Activated naive CD4-positive, alpha-beta T cell treated with anti-CD3 and anti-CD28 coated beads for 36 hours (primary cell): Measurements from ENCODE around the gene KIF26B. TPM values are rescaled to one million over a fixed set of nuclear protein-coding genes. Genes with fewer than 3 reads are reported as not detected.
"Not testable (repeated sequence)": the region's sequence is repeated elsewhere in the genome, so short reads cannot be mapped to it uniquely, and the experiment has no call there.

ENCODE experiments used
- CTCF ChIA-PET: fragments of 350-600 bp; sonication (Branson Sonifier 250); formaldehyde crosslinking; loops from one replicate; lab custom pipeline; 2021; ENCODE audit warnings: antibody characterized with exemption; lab: Charles Lee
- DNase-seq: peaks from one replicate; pipeline ENCODE4 v3.0.0-alpha.2; 2020
- H3K27ac Mint-ChIP-seq: one replicate; pipeline ENCODE4 v1.8.0; 2021; ENCODE audit warnings: mild to moderate bottlenecking, mixed read lengths
- H3K27me3 Mint-ChIP-seq: one replicate; pipeline ENCODE4 v1.8.0; 2021; ENCODE audit warnings: low read depth, mixed read lengths
- H3K36me3 Mint-ChIP-seq: one replicate; pipeline ENCODE4 v1.8.0; 2021; ENCODE audit warnings: low read depth, mixed read lengths
- H3K4me1 Mint-ChIP-seq: one replicate; pipeline ENCODE4 v1.8.0; 2021; ENCODE audit warnings: low read depth, mixed read lengths
- H3K4me3 Mint-ChIP-seq: one replicate; pipeline ENCODE4 v1.8.0; 2021; ENCODE audit warnings: mild to moderate bottlenecking, moderate library complexity, mixed read lengths
- H3K9me3 Mint-ChIP-seq: one replicate; pipeline ENCODE4 v1.8.0; 2021; ENCODE audit warnings: mixed read lengths
- intact Hi-C: fragments of 100-400 bp; cut with micrococcal nuclease; formaldehyde crosslinking; loops from one replicate; pipeline ENCODE4 v1.15.1; 2023
- total RNA-seq, 2 experiments: library from RNA; stranded (reverse); gene quantifications; one replicate each; pipeline ENCODE4 v1.2.3, GENCODE V29; 2021

The KIF26B gene
- total RNA-seq, 2 experiments from 2014 or later: 0.05 TPM; not detected in 1

DNA sequence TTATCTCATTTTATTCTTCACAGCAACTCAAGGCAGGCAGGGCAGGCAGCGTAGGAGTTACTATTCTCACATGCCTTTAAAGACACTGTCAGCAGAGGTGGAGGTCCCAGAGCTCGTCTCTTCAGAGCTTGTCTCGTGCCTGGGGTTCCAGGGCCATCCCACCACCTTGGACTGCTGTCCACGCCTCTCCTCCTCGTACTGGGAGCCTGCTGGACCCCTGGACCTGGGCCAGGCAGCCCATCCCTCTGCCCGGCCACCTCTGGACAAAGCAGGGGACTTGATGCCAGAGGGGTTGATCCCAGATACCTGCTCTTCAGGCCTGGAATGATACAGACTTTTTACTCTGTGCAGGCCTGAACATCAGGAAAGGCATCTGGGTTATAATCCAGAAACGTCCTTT is 546.8 kb downstream of the KIF26B start:
- DNase-seq: no peak
- Mint-ChIP-seq H3K9me3 (no peaks in the 10 kb centered on the region), H3K27me3 (no peaks in the 10 kb centered on the region), H3K4me3 (no peak overlapping the region), H3K36me3 (no peaks in the 10 kb centered on the region), H3K4me1 (no peaks in the 10 kb centered on the region), H3K27ac (no peak overlapping the region)
- CTCF ChIA-PET: no interaction called here
- intact Hi-C loops: no loop called here

DNA sequence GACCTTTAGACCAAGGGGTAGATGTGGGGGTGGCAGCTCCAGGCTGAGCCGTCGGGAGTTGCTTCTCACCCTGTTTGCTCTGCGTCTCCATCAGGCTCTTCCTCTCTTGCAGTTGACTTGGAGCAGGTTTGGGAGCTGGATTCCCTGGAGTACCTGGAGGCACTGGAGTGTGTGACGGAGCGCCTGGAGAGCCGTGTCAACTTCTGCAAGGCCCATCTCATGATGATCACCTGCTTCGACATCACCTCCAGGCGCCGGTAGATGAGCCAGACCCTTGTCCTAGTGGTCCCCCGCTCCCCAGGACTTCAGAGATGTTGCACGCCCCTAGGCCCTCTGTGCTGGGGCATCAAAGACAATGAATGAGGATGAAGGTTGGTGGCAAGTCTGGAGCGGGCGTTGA is 547.6 kb downstream of the KIF26B start:
- CTCF ChIA-PET: no interaction called here
- Mint-ChIP-seq H3K9me3 (no peaks in the 10 kb centered on the region), H3K4me1 (no peaks in the 10 kb centered on the region), H3K27me3 (no peaks in the 10 kb centered on the region), H3K27ac (no peak overlapping the region), H3K4me3 (no peak overlapping the region), H3K36me3 (no peaks in the 10 kb centered on the region)
- DNase-seq: no peak
- intact Hi-C loops: no loop called here

DNA sequence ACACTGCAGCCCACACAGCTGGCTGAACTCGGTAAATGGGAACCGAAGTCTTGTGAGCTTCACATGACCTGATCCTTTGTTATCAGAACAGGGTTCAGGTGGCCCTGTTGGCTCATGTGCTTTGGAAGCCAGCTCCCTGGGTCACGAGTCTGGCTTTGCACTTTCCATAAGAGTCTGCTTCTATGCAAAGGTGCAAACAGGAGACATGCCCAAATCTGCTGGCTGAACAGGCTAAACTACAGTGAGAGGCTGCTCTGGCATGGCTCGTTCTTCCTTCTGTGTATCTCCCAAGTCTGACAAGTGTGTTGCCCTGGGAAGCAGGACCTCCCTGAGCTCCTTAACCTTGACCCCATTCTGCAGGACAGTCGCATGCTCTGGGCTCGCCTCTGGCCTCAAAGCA is 549.6 kb downstream of the KIF26B start:
- Mint-ChIP-seq H3K27me3 (no peaks in the 10 kb centered on the region), H3K27ac (no peak overlapping the region), H3K4me3 (no peak overlapping the region), H3K36me3 (no peaks in the 10 kb centered on the region), H3K9me3 (no peaks in the 10 kb centered on the region), H3K4me1 (no peaks in the 10 kb centered on the region)
- intact Hi-C loops: no loop called here
- no peak for DNase-seq
- CTCF ChIA-PET: no interaction called here

DNA sequence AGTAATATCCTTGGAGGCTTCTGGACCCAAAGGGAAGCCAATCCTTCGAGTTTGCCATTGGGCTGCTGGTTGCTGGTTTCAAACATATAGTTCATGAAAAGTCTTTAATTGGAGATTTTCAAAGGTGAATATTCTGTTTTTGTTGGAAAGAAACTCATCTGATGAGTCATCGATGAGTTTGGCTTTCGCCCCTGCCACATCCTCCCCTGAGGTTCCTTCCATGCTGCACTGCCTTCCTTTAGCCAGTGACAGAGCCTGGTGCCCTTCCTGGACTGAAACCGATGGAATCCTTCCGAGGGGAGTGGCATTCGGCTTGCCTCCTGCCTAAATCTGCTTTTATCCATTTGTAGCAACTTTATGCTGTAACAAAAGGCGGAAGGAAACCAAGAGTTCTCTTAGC is 550.0 kb downstream of the KIF26B start:
- CTCF ChIA-PET: no interaction called here
- intact Hi-C loops: no loop called here
- no peaks in the 10 kb centered on the region for H3K36me3 Mint-ChIP-seq

DNA sequence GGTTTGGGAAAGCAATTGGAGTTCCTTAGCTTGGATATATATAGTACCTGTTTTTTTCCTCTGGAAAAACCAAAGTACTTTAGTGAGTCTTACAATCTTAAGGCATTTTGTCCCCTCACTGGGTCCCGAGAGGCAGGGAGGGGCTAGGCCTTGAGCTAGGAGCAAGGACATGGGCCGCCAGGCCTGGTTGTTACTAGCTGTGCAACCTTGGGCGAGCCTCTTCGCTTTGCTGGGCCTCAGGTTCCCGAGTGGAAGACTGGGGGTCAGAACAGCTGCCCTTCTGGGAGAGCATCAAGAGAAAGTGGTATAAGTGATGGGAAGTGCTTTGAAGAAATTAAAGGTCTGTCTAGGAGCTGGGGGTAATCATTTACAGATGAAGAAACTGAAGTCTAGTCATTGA is 553.2 kb downstream of the KIF26B start:
- H3K36me3 Mint-ChIP-seq: no peaks in the 10 kb centered on the region
- no peaks in the 10 kb centered on the region for H3K27me3 Mint-ChIP-seq
- DNase-seq: no peak
- CTCF ChIA-PET: interaction anchor here (1.1 kb wide), 1 partner anchor 265 kb away, joined by 4 read pairs; no protein-coding TSS in a partner anchor
- no peaks in the 10 kb centered on the region for H3K9me3 Mint-ChIP-seq
- intact Hi-C loops: no loop called here
- H3K4me1 Mint-ChIP-seq: no peaks in the 10 kb centered on the region
- no peak overlapping the region for H3K27ac Mint-ChIP-seq
- H3K4me3 Mint-ChIP-seq: no peak overlapping the region

More for the DNA sequence above, 550.0 kb downstream of the KIF26B start:
- no peak for DNase-seq
- Mint-ChIP-seq H3K4me1 (no peaks in the 10 kb centered on the region), H3K27me3 (no peaks in the 10 kb centered on the region), H3K27ac (no peak overlapping the region), H3K4me3 (no peak overlapping the region), H3K9me3 (no peaks in the 10 kb centered on the region)

DNA sequence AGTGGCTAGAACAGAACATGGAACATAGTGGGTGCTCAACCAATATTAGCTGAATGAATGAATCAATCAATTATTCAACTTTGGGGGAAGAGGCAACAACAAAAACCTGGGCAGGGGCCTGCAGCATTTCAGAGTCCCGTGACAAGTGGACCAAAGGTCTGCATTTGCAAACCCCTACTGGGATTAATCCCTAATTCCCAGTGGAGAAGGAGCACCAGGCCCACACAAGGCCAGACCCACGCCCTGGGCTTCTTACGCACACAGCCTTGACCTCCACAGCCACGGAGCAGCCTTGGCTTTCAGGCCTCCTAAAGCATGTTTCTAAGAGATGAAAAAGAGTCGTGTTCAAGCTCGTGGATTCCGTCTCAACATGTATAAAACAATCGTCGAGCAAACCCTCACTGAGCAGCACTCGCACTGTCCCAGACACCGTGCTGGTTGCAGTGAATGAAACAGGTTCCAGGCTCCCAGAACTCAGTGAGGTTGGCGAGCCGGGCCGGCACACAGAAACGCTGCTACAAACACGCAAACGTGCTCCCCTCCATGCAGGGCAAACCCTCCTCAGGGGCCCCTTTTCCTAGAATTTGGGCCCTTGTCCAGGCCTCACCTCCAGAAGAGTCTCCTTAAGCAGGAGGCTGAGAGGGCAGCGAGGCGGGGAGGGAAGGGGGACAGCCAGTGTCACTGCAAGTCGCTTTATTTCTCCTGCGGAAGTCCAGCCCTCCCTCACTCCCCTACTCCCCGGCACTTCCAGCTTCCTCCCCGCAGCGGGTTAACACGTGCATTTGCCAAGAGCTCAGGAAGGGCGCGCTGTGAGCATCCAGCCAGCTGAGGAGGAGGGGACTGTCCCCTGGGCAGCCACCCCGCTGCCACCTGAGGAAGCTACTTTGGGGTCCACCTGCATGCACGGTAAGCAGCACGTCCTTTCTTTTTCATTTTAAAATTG is 556.4 kb downstream of the KIF26B start:
- H3K4me1 Mint-ChIP-seq: no peaks in the 10 kb centered on the region
- CTCF ChIA-PET: no interaction called here
- H3K27me3 Mint-ChIP-seq: no peaks in the 10 kb centered on the region
- no peak overlapping the region for H3K4me3 Mint-ChIP-seq
- H3K36me3 Mint-ChIP-seq: no peaks in the 10 kb centered on the region
- DNase-seq: no peak
- intact Hi-C loops: no loop called here
- H3K27ac Mint-ChIP-seq: no peak overlapping the region
- no peaks in the 10 kb centered on the region for H3K9me3 Mint-ChIP-seq

DNA sequence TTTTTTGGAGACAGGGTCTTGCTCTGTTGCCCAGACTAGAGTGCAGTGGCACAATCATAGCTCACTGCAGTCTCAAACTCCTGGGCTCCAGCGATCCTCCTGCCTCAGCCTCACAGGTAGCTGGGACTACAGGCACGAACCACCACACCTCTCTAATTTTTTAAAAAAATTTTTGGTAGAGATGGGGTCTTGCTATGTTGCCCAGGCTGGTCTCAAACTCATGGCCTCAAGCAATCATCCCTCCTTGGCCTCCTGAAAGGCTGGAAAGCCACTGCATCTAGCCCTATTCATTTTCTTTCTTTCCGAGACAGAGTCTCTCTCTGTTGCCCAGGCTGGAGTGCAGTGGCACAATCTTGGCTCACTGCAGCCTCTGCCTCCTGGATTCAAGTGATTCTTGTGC is 559.2 kb downstream of the KIF26B start:
- H3K36me3 Mint-ChIP-seq, H3K4me3 Mint-ChIP-seq, H3K9me3 Mint-ChIP-seq, intact Hi-C loops, H3K4me1 Mint-ChIP-seq, H3K27me3 Mint-ChIP-seq, H3K27ac Mint-ChIP-seq, CTCF ChIA-PET, DNase-seq: not testable (repeated sequence)

DNA sequence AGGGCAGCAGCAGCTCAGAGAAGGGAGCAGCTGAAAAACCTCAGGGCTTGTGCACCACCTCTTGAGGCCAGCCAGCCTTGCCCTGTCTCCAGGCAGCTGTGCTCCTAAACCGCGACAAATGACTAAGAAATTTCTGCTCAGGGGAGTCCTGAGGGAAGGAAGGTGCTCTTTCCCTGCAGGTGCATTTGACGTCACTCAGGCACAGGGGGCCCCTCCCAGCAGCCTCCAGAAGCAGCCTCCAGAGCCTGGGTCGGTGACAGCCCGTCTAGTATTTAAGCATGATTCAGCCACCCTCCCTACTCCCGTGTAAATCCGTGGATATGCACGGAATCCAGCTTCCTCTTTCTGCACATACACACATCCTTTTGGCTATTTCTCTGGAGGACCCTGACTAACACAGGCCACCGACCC is 560.5 kb downstream of the KIF26B start:
- CTCF ChIA-PET: no interaction called here
- H3K36me3 Mint-ChIP-seq: no peaks in the 10 kb centered on the region
- no peaks in the 10 kb centered on the region for H3K9me3 Mint-ChIP-seq
- DNase-seq: no peak
- intact Hi-C loops: no loop called here
- no peak overlapping the region for H3K4me3 Mint-ChIP-seq
- no peak overlapping the region for H3K27ac Mint-ChIP-seq
- H3K27me3 Mint-ChIP-seq: no peaks in the 10 kb centered on the region
- no peaks in the 10 kb centered on the region for H3K4me1 Mint-ChIP-seq

DNA sequence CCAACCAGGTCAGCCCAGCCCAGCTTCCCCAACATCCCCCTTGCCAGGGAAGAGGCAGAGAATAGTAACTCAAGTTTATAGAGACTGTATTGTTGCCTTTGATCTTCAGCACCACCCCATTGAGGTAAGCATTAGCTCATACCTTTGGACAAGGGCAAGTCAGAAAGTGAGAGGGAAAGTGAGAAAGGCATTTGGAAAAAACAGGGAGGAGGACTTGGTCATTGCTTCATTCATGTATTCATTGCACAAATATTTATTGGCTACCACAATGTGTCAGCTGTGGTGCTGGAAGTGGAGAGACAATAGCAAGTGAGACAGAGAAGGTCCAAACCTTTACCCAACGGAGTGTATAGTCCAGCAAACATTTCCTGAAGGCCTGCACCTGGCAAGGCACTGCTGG is 561.2 kb downstream of the KIF26B start:
- Mint-ChIP-seq H3K27ac (no peak overlapping the region), H3K4me1 (no peaks in the 10 kb centered on the region), H3K27me3 (no peaks in the 10 kb centered on the region), H3K9me3 (no peaks in the 10 kb centered on the region), H3K36me3 (no peaks in the 10 kb centered on the region), H3K4me3 (no peak overlapping the region)
- intact Hi-C loops: no loop called here
- CTCF ChIA-PET: no interaction called here
- DNase-seq: no peak

DNA sequence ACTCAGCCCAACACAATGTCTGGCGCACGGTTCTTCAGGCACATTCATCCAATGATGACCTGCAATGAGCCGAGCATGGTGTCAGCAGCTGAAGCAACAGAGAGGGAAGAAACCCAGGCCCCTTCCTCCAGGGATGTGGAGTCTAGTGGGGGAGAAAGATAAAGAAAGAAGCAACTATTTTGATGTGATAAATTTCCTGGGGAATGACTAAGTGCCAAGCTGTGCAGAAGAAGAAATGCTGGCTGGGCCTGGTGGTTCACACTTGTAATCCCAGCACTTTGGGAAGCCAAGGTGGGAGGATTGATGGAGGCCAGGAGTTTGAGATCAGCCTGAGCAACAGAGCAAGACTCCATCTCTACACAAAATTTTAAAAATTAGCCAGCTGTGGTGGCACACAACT is 561.8 kb downstream of the KIF26B start:
- Mint-ChIP-seq H3K4me3 (no peak overlapping the region), H3K27ac (no peak overlapping the region), H3K9me3 (no peaks in the 10 kb centered on the region), H3K27me3 (no peaks in the 10 kb centered on the region), H3K4me1 (no peaks in the 10 kb centered on the region), H3K36me3 (no peaks in the 10 kb centered on the region)
- DNase-seq: no peak
- CTCF ChIA-PET: no interaction called here
- intact Hi-C loops: no loop called here

DNA sequence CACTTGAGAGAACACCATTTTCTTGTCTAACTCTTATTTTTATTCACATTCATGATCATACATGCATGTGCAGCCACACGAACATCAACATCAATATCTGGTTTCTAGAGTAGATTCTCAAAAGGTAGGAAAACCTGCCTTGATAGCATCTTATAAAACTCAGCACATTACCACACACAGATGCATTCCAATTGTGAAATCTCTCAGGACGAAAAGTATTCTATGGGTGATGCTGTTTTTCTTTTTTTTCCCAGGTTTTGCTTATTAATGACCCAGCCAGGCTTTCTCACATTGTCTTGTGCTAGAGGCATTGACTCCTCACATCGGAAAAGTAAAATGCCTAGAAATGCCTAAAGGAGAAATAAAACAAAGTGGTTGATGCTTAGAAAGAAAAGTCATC is 562.8 kb downstream of the KIF26B start:
- intact Hi-C loops: no loop called here
- Mint-ChIP-seq H3K27me3 (no peaks in the 10 kb centered on the region), H3K9me3 (no peaks in the 10 kb centered on the region), H3K36me3 (no peaks in the 10 kb centered on the region), H3K27ac (no peak overlapping the region), H3K4me1 (no peaks in the 10 kb centered on the region), H3K4me3 (no peak overlapping the region)
- CTCF ChIA-PET: no interaction called here
- no peak for DNase-seq

DNA sequence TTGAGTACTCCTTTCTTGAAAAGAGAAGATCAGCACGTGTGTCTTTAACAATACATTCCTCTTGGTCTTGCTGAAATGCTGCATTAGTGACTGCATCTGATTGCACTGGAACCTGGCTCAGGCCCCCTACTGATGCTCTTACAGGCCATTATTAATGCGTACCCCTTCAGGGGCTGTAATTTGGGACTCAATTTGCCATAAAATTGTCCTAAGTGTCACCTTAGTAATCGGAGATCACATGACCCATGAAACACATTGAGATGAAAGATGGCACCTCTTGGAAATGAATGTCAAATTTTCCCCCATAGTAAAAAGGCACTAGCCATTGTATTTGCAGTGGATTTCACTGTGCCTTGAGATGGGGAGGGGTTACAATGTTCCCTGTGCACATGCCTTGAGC is 563.3 kb downstream of the KIF26B start:
- intact Hi-C loops: no loop called here
- CTCF ChIA-PET: no interaction called here
- Mint-ChIP-seq H3K4me3 (no peak overlapping the region), H3K36me3 (no peaks in the 10 kb centered on the region), H3K9me3 (no peaks in the 10 kb centered on the region), H3K27me3 (no peaks in the 10 kb centered on the region), H3K4me1 (no peaks in the 10 kb centered on the region), H3K27ac (no peak overlapping the region)
- DNase-seq: no peak

DNA sequence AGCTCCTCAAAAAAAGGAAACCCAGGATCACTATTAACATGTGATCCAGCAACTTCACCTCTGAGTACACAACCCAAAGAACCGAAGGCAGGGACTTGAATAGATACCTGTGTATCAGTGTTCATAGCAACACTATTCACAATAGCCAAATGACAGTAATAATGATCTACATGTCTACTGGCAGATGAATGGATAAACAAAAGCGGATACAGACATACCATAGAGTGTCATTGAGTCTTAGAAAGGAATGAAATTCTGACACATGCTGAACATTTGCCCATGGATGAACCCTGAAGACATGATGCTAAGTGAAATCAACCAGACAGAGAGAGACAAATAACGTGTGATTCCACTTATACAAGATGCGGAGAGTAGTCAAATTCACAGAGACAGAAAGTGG is 564.2 kb downstream of the KIF26B start:
- CTCF ChIA-PET: no interaction called here
- no peak for DNase-seq
- Mint-ChIP-seq H3K27ac (no peak overlapping the region), H3K4me1 (no peaks in the 10 kb centered on the region), H3K4me3 (no peak overlapping the region), H3K27me3 (no peaks in the 10 kb centered on the region), H3K9me3 (no peaks in the 10 kb centered on the region), H3K36me3 (no peaks in the 10 kb centered on the region)
- intact Hi-C loops: no loop called here
